Glutamatergic neuron (in vitro differentiated cells): ENCODE measurements around the gene BCAR1. TPM values are rescaled to one million over a fixed set of nuclear protein-coding genes. Genes with fewer than 3 reads are reported as not detected.
"Not testable (repeated sequence)": the region's sequence is repeated elsewhere in the genome, so short reads cannot be mapped to it uniquely, and the experiment has no call there.

Experiments used
- DNase-seq: peaks from one replicate; pipeline ENCODE4 v3.0.0; 2022
- H3K27ac Mint-ChIP-seq: one replicate; pipeline ENCODE4 v1.8.0; 2020; ENCODE audit warnings: mild to moderate bottlenecking, mixed read lengths, inconsistent platforms; ENCODE audit not compliant: unreplicated experiment
- H3K27me3 Mint-ChIP-seq: one replicate; pipeline ENCODE4 v1.8.0; 2020; ENCODE audit warnings: mild to moderate bottlenecking, moderate library complexity, mixed read lengths, inconsistent platforms; ENCODE audit not compliant: unreplicated experiment
- H3K36me3 Mint-ChIP-seq: one replicate; pipeline ENCODE4 v1.8.0; 2020; ENCODE audit warnings: mild to moderate bottlenecking, mixed read lengths, inconsistent platforms; ENCODE audit not compliant: unreplicated experiment
- H3K4me1 Mint-ChIP-seq: one replicate; pipeline ENCODE4 v1.8.0; 2020; ENCODE audit warnings: mild to moderate bottlenecking, low read depth, mixed read lengths, inconsistent platforms; ENCODE audit not compliant: unreplicated experiment
- H3K4me3 Mint-ChIP-seq: one replicate; pipeline ENCODE4 v1.8.0; 2020; ENCODE audit warnings: mild to moderate bottlenecking, mixed read lengths, inconsistent platforms; ENCODE audit not compliant: unreplicated experiment
- H3K9me3 Mint-ChIP-seq: one replicate; pipeline ENCODE4 v1.8.0; 2020; ENCODE audit warnings: mild to moderate bottlenecking, moderate library complexity, mixed read lengths, inconsistent platforms; ENCODE audit not compliant: unreplicated experiment
- total RNA-seq: library from RNA; stranded (reverse); fragmentation: NEBNext Ultra II Directional; extraction: Animal tissue kit (Norgen Biotek cat#: 25700); gene quantifications from one replicate; pipeline ENCODE4 v1.2.1, GENCODE V29; 2021; ENCODE audit not compliant: unreplicated experiment
- TF ChIP-seq, protein P1 (sequence below): fragments of 200-600 bp; sonication (generic); IDR thresholded peaks from one replicate; pipeline ENCODE4 v1.5.0; 2021; ENCODE audit not compliant: partially characterized antibody, unreplicated experiment

BCAR1 gene
- total RNA-seq, 1 donor from 2014 or later, result 212 TPM

DNA sequence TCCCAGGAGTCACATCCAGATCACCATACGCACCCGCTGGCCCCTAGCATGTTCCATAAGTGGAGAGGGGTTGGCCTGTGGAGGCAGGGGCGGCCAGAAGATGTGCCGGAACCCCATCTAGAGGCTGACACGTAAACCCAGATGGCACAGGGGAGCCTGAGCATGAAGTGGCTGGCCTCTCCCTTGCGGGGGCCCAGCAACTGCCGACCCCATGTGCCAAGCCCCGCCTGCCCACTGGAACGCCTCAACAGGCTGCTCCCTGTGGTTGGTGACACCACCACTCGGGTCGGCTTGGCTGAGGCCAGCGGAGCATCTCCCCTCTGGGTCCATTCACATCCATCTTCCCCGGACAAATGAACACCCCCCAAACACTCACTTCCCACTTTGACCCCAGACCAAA is 9.5 kb downstream of the BCAR1 start:
- Mint-ChIP-seq H3K4me1 (peaks cover 43% of the 10 kb centered on the region), H3K27ac (peak overlapping the region; percentile 59), H3K36me3 (no peaks in the 10 kb centered on the region), H3K27me3 (peaks cover 21% of the 10 kb centered on the region), H3K9me3 (peaks cover 26% of the 10 kb centered on the region), H3K4me3 (no peak overlapping the region)
- TF ChIP-seq, protein P1, sequence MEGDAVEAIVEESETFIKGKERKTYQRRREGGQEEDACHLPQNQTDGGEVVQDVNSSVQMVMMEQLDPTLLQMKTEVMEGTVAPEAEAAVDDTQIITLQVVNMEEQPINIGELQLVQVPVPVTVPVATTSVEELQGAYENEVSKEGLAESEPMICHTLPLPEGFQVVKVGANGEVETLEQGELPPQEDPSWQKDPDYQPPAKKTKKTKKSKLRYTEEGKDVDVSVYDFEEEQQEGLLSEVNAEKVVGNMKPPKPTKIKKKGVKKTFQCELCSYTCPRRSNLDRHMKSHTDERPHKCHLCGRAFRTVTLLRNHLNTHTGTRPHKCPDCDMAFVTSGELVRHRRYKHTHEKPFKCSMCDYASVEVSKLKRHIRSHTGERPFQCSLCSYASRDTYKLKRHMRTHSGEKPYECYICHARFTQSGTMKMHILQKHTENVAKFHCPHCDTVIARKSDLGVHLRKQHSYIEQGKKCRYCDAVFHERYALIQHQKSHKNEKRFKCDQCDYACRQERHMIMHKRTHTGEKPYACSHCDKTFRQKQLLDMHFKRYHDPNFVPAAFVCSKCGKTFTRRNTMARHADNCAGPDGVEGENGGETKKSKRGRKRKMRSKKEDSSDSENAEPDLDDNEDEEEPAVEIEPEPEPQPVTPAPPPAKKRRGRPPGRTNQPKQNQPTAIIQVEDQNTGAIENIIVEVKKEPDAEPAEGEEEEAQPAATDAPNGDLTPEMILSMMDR, result no peak
- DNase-seq, result no peak

DNA sequence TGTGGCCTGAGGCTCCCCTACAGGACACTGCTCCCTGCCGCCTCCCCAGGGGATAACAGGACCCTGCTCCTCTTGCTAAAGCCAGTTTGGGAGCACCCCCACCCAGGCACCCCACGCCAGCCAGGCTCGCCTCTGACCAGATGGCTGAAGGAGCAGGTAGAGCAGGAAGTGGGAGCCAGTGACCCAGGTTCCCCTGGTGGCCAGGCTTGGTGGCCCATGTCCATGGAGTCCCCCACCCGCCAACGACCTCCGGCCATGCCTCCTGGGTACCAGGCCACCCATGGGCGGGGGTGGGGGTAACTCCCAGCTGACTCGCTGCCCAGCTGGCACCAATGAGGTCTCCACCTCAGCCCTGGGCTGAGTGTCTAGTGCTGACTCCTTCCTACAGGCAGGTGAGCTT is 10.0 kb downstream of the BCAR1 start:
- Mint-ChIP-seq H3K27ac (no peak overlapping the region), H3K27me3 (peaks cover 17% of the 10 kb centered on the region), H3K4me3 (no peak overlapping the region), H3K4me1 (peaks cover 38% of the 10 kb centered on the region), H3K9me3 (peaks cover 28% of the 10 kb centered on the region), H3K36me3 (no peaks in the 10 kb centered on the region)
- DNase-seq, result peak; percentile 17
- TF ChIP-seq, protein P1, result no peak

DNA sequence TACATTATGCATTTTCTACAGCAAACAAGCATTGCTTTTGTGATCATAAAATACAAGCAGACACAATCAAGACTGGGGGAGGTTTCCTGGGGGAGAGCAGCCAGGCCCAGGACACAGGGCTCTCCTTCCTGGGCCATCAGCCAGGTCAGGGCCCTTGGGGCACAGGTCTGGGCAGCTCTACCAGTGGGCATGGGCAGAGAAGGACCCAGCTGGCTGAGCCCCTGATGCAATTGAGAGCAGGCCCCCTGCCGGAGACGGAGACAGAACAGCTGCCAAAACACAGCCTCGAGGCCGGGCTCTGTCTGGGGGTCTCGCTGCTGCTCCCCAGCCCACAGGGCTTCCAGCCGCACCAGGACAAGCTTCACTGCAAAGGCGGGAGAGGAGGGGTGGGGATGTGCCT is 10.8 kb downstream of the BCAR1 start:
- Mint-ChIP-seq H3K4me1 (peaks cover 38% of the 10 kb centered on the region), H3K9me3 (peaks cover 31% of the 10 kb centered on the region), H3K27ac (peak overlapping the region; percentile 50), H3K27me3 (peaks cover 18% of the 10 kb centered on the region), H3K4me3 (peak overlapping the region; percentile 1)
- not testable (repeated sequence) for H3K36me3 Mint-ChIP-seq
- peak; percentile 25 for DNase-seq

DNA sequence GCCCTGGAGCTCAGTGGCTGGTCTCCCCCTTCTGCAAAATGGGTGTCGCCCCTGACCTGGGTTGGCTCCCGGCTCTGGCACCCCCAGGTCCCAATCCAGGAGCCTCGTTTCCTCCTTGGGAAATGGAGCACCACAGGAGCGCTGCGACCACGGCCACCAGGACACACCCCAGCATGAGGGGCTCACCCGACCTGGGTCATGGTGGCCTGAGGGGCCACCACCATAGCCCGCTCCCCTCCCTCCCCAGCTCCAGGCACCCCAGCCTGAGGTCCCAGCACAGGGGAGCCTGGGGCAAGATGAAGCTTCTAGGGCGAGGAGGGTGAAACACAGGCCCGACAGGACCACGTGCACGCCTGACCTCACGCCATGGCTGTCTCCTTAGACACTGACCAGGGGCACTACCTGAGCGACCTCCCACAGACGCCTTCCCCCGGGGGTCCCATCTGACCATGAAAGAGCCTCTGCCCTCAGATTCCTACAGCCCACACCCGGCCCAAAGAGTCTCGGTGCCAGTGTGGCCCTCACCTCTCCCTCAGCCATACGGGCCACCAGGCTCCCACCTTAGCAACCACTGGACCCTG is 11.8 kb downstream of the BCAR1 start:
- H3K9me3 Mint-ChIP-seq, result peaks cover 30% of the 10 kb centered on the region
- TF ChIP-seq, protein P1, result no peak
- peak overlapping the region; percentile 50 for H3K27ac Mint-ChIP-seq

DNA sequence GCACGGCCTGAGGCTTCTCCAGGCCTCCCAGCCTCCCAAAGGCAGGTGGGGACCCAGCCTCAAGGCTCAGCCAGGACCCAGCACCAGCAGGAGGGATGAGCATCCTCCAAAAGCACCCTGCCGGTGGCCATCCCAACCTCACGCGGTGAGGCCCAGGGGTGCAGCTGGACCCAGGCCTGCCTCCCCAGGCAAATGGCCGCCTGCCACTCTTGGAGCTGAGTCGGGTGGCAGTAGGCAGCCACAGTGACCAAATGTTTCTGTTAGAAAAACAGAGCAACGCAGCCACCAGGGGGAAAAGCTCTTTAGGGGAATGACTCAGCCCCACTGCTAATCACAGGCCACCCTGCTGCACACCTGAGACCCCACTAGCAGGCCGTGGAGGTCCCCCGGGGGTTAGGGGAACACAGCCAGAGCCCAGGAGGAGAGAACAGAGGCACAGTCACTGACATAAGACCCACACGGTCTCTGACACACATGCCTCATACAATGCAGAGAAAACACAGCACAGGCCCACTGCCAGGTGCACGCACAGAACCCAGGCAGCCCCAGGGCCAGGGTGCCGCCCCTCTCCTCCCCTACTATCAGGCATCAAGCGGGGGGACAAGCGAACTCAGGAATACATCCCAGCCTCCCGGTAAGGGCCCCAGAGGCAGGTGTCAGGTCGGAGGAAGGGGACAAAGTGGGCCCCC is 12.4 kb downstream of the BCAR1 start:
- H3K4me3 Mint-ChIP-seq, result peak overlapping the region; percentile 57
- H3K36me3 Mint-ChIP-seq, result no peaks in the 10 kb centered on the region
- TF ChIP-seq, protein P1, result no peak
- H3K27me3 Mint-ChIP-seq, result peaks cover 17% of the 10 kb centered on the region
- H3K4me1 Mint-ChIP-seq, result peaks cover 33% of the 10 kb centered on the region
- peak; percentile 68 for DNase-seq
- peak overlapping the region; percentile 93 for H3K27ac Mint-ChIP-seq
- H3K9me3 Mint-ChIP-seq, result peaks cover 26% of the 10 kb centered on the region

More for the DNA sequence above, 11.8 kb downstream of the BCAR1 start:
- Mint-ChIP-seq H3K4me3 (peak overlapping the region; percentile 1), H3K36me3 (no peaks in the 10 kb centered on the region), H3K27me3 (peaks cover 17% of the 10 kb centered on the region), H3K4me1 (peaks cover 35% of the 10 kb centered on the region)
- DNase-seq, result peak; percentile 14
